Activated CD4-positive, alpha-beta T cell treated with anti-CD3 and anti-CD28 coated beads, Interleukin-2, amount 10 ng/mL, durations not matched to agents 24 days and 14 days (primary cell): ENCODE measurements around the gene PAK1. TPM values are rescaled to one million over a fixed set of nuclear protein-coding genes. Genes with fewer than 3 reads are reported as not detected.

ENCODE experiments used
- DNase-seq: peaks from one replicate; pipeline ENCODE4 v3.0.0; 2022
- H3K27ac Mint-ChIP-seq: one replicate; pipeline ENCODE4 v1.8.0; 2022; ENCODE audit warnings: mild to moderate bottlenecking, mixed read lengths
- H3K27me3 Mint-ChIP-seq: one replicate; pipeline ENCODE4 v1.8.0; 2022; ENCODE audit warnings: mixed read lengths
- H3K36me3 Mint-ChIP-seq: one replicate; pipeline ENCODE4 v1.8.0; 2022; ENCODE audit warnings: low read depth, mild to moderate bottlenecking, mixed read lengths
- H3K4me1 Mint-ChIP-seq: one replicate; pipeline ENCODE4 v1.8.0; 2021; ENCODE audit warnings: mixed read lengths
- H3K4me3 Mint-ChIP-seq: one replicate; pipeline ENCODE4 v1.8.0; 2022; ENCODE audit warnings: mild to moderate bottlenecking, moderate library complexity, mixed read lengths
- H3K9me3 Mint-ChIP-seq: one replicate; pipeline ENCODE4 v1.8.0; 2021; ENCODE audit warnings: mixed read lengths
- intact Hi-C: fragments of 100-400 bp; cut with micrococcal nuclease; formaldehyde crosslinking; loops from one replicate; pipeline ENCODE4 v1.15.1; 2023
- total RNA-seq: library from RNA; stranded (reverse); gene quantifications from 2 replicates; pipeline ENCODE4 v1.2.3, GENCODE V29; 2022

PAK1 gene
- total RNA-seq, 1 donor from 2014 or later, result 32.1 TPM

- H3K4me1 Mint-ChIP-seq, result peaks cover 31% of the 10 kb centered on the region
- intact Hi-C loops, result loop anchor here (5.0 kb wide), 1 partner anchor 58 kb away; the partner anchor contains the start of gene PAK1
- peaks cover 4% of the 10 kb centered on the region for H3K36me3 Mint-ChIP-seq
- H3K27ac Mint-ChIP-seq, result no peak overlapping the region
- no peak overlapping the region for H3K4me3 Mint-ChIP-seq
- no peaks in the 10 kb centered on the region for H3K27me3 Mint-ChIP-seq
- DNase-seq, result no peak
- no peaks in the 10 kb centered on the region for H3K9me3 Mint-ChIP-seq
Measured at GRCh38 chr11:77413850-77414460, 59.9 kb downstream of the PAK1 start.

- H3K27ac Mint-ChIP-seq, result no peak overlapping the region
- DNase-seq, result no peak
- H3K9me3 Mint-ChIP-seq, result no peaks in the 10 kb centered on the region
- peaks cover 11% of the 10 kb centered on the region for H3K36me3 Mint-ChIP-seq
- H3K27me3 Mint-ChIP-seq, result no peaks in the 10 kb centered on the region
- intact Hi-C loops, result loop anchor here (5.0 kb wide), 1 partner anchor 59 kb away; the partner anchor contains the start of gene PAK1
- H3K4me3 Mint-ChIP-seq, result peak overlapping the region; percentile 11
- peaks cover 37% of the 10 kb centered on the region for H3K4me1 Mint-ChIP-seq
Measured at GRCh38 chr11:77412814-77413213, 61.1 kb downstream of the PAK1 start.

- Mint-ChIP-seq H3K36me3 (peaks cover 11% of the 10 kb centered on the region), H3K4me3 (peak overlapping the region; percentile 92), H3K9me3 (no peaks in the 10 kb centered on the region), H3K27ac (peak overlapping the region; percentile 88), H3K4me1 (peaks cover 41% of the 10 kb centered on the region), H3K27me3 (no peaks in the 10 kb centered on the region)
- peak; percentile 95 for DNase-seq
- intact Hi-C loops, result loop anchor here (5.0 kb wide), 1 partner anchor 60 kb away; the partner anchor contains the start of gene PAK1
Measured at GRCh38 chr11:77411717-77412441, 62.0 kb downstream of the PAK1 start.

- Mint-ChIP-seq H3K27ac (peak overlapping the region; percentile 88), H3K4me3 (peak overlapping the region; percentile 92), H3K9me3 (no peaks in the 10 kb centered on the region), H3K36me3 (peaks cover 11% of the 10 kb centered on the region), H3K4me1 (peaks cover 41% of the 10 kb centered on the region), H3K27me3 (no peaks in the 10 kb centered on the region)
- intact Hi-C loops, result loop anchor here (5.0 kb wide), 1 partner anchor 61 kb away; the partner anchor contains the start of gene PAK1
- peak; percentile 78 for DNase-seq
Measured at GRCh38 chr11:77411137-77411707, 62.7 kb downstream of the PAK1 start.

- Mint-ChIP-seq H3K27ac (peak overlapping the region; percentile 29), H3K4me1 (peaks cover 41% of the 10 kb centered on the region), H3K4me3 (peak overlapping the region; percentile 92), H3K27me3 (no peaks in the 10 kb centered on the region), H3K36me3 (peaks cover 11% of the 10 kb centered on the region), H3K9me3 (no peaks in the 10 kb centered on the region)
- DNase-seq, result no peak
- intact Hi-C loops, result loop anchor here (5.0 kb wide), 1 partner anchor 62 kb away; the partner anchor contains the start of gene PAK1
Measured at GRCh38 chr11:77410076-77410827, 63.6 kb downstream of the PAK1 start.

GRCh38 chr11:77409046-77409445 is 64.8 kb downstream of the PAK1 start:
- peaks cover 41% of the 10 kb centered on the region for H3K4me1 Mint-ChIP-seq
- no peak overlapping the region for H3K27ac Mint-ChIP-seq
- no peak overlapping the region for H3K4me3 Mint-ChIP-seq
- DNase-seq, result no peak
- H3K9me3 Mint-ChIP-seq, result no peaks in the 10 kb centered on the region
- no peaks in the 10 kb centered on the region for H3K27me3 Mint-ChIP-seq
- peaks cover 11% of the 10 kb centered on the region for H3K36me3 Mint-ChIP-seq
- intact Hi-C loops, result no loop called here

- H3K4me3 Mint-ChIP-seq, result no peak overlapping the region
- no peak overlapping the region for H3K27ac Mint-ChIP-seq
- H3K9me3 Mint-ChIP-seq, result peaks cover 10% of the 10 kb centered on the region
- no peak for DNase-seq
- peaks cover 50% of the 10 kb centered on the region for H3K4me1 Mint-ChIP-seq
- intact Hi-C loops, result no loop called here
- no peaks in the 10 kb centered on the region for H3K27me3 Mint-ChIP-seq
- peaks cover 19% of the 10 kb centered on the region for H3K36me3 Mint-ChIP-seq
Measured at GRCh38 chr11:77407613-77408012, 66.3 kb downstream of the PAK1 start.

- no peaks in the 10 kb centered on the region for H3K27me3 Mint-ChIP-seq
- no peak overlapping the region for H3K27ac Mint-ChIP-seq
- peaks cover 50% of the 10 kb centered on the region for H3K4me1 Mint-ChIP-seq
- intact Hi-C loops, result no loop called here
- no peak for DNase-seq
- peaks cover 19% of the 10 kb centered on the region for H3K36me3 Mint-ChIP-seq
- no peak overlapping the region for H3K4me3 Mint-ChIP-seq
- H3K9me3 Mint-ChIP-seq, result peaks cover 10% of the 10 kb centered on the region
Measured at GRCh38 chr11:77406396-77406795, 67.5 kb downstream of the PAK1 start.

GRCh38 chr11:77403211-77403610 is 70.7 kb downstream of the PAK1 start:
- DNase-seq, result no peak
- Mint-ChIP-seq H3K4me1 (peaks cover 29% of the 10 kb centered on the region), H3K36me3 (peaks cover 16% of the 10 kb centered on the region), H3K4me3 (no peak overlapping the region), H3K27me3 (no peaks in the 10 kb centered on the region), H3K9me3 (peaks cover 12% of the 10 kb centered on the region), H3K27ac (no peak overlapping the region)
- intact Hi-C loops, result no loop called here

- no peak for DNase-seq
- H3K27me3 Mint-ChIP-seq, result no peaks in the 10 kb centered on the region
- H3K4me3 Mint-ChIP-seq, result no peak overlapping the region
- H3K4me1 Mint-ChIP-seq, result peaks cover 21% of the 10 kb centered on the region
- intact Hi-C loops, result no loop called here
- peaks cover 13% of the 10 kb centered on the region for H3K9me3 Mint-ChIP-seq
- peaks cover 15% of the 10 kb centered on the region for H3K36me3 Mint-ChIP-seq
- no peak overlapping the region for H3K27ac Mint-ChIP-seq
Measured at GRCh38 chr11:77402218-77402556, 71.7 kb downstream of the PAK1 start.

- no peak for DNase-seq
- H3K9me3 Mint-ChIP-seq, result peaks cover 13% of the 10 kb centered on the region
- H3K27ac Mint-ChIP-seq, result no peak overlapping the region
- no peaks in the 10 kb centered on the region for H3K27me3 Mint-ChIP-seq
- intact Hi-C loops, result no loop called here
- no peak overlapping the region for H3K4me3 Mint-ChIP-seq
- H3K36me3 Mint-ChIP-seq, result peaks cover 15% of the 10 kb centered on the region
- peaks cover 21% of the 10 kb centered on the region for H3K4me1 Mint-ChIP-seq
Measured at GRCh38 chr11:77401486-77402217, 72.2 kb downstream of the PAK1 start.

- H3K9me3 Mint-ChIP-seq, result peaks cover 13% of the 10 kb centered on the region
- H3K27ac Mint-ChIP-seq, result no peak overlapping the region
- intact Hi-C loops, result no loop called here
Measured at GRCh38 chr11:77400775-77401449, 73.0 kb downstream of the PAK1 start.

GRCh38 chr11:77400271-77400670 is 73.6 kb downstream of the PAK1 start:
- H3K4me1 Mint-ChIP-seq, result peaks cover 21% of the 10 kb centered on the region
- no peak overlapping the region for H3K4me3 Mint-ChIP-seq
- intact Hi-C loops, result no loop called here
- peaks cover 15% of the 10 kb centered on the region for H3K36me3 Mint-ChIP-seq
- H3K27ac Mint-ChIP-seq, result no peak overlapping the region
- H3K27me3 Mint-ChIP-seq, result no peaks in the 10 kb centered on the region
- no peak for DNase-seq
- peaks cover 13% of the 10 kb centered on the region for H3K9me3 Mint-ChIP-seq

More at GRCh38 chr11:77400775-77401449, 73.0 kb downstream of the PAK1 start:
- DNase-seq, result no peak
- H3K27me3 Mint-ChIP-seq, result no peaks in the 10 kb centered on the region
- peaks cover 21% of the 10 kb centered on the region for H3K4me1 Mint-ChIP-seq
- H3K4me3 Mint-ChIP-seq, result no peak overlapping the region
- peaks cover 15% of the 10 kb centered on the region for H3K36me3 Mint-ChIP-seq
